Measurements from ENCODE around the gene LCMT2.

The LCMT2 gene, protein sequence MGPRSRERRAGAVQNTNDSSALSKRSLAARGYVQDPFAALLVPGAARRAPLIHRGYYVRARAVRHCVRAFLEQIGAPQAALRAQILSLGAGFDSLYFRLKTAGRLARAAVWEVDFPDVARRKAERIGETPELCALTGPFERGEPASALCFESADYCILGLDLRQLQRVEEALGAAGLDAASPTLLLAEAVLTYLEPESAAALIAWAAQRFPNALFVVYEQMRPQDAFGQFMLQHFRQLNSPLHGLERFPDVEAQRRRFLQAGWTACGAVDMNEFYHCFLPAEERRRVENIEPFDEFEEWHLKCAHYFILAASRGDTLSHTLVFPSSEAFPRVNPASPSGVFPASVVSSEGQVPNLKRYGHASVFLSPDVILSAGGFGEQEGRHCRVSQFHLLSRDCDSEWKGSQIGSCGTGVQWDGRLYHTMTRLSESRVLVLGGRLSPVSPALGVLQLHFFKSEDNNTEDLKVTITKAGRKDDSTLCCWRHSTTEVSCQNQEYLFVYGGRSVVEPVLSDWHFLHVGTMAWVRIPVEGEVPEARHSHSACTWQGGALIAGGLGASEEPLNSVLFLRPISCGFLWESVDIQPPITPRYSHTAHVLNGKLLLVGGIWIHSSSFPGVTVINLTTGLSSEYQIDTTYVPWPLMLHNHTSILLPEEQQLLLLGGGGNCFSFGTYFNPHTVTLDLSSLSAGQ

DNA sequence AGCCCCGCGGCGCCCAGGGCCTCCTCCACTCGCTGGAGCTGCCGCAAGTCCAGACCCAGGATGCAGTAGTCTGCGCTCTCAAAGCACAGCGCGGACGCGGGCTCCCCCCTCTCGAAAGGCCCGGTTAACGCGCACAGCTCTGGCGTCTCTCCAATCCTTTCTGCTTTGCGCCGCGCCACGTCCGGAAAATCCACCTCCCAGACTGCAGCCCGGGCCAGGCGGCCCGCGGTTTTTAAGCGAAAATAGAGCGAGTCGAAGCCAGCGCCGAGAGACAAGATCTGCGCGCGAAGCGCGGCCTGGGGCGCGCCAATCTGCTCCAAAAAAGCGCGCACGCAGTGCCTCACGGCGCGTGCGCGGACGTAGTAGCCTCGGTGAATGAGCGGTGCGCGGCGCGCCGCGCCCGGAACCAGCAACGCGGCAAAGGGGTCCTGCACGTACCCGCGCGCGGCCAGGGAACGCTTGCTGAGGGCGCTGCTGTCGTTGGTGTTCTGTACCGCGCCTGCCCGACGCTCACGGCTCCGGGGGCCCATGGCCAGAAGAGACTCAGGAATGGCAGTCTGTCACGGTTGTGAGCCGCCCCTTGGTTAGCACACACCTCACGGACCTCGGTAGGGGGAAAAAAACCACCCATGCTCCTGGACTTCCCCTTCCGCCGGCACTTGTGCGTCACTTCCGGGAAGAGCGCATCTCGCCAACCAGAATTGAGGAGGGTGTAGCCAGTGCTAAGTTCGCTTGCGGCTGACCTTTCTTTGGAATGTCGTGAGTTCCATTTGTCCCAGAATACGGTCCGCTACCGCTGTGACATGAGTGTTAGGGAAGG is at the start of gene LCMT2:
Gene LCMT2, minus strand, starts transcription at position 614 of the 820 bp plus-strand sequence. Its CDS starts 84 bp downstream, at position 530.
- peak; percentile 87 for DNase-seq

DNA sequence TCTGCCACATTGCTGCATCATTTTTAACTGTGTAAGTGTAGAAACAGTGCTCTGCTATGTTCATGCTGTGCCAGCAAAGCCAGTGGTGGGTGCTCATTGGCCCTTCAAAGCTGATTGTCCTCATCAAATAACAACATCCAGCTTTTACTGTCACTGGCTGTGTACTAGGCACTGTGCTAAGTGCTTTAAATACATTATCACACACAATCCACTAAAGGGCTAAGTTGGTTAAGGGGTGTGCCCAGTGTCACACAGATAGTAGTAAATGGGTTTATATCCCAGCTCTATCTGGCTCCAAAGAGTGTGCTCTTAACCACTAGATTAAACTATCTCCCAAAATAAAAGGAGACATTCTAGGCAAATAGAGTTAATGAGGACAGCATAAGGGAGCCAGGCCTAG is 48.2 kb upstream of the LCMT2 start:
- DNase-seq = no peak

DNA sequence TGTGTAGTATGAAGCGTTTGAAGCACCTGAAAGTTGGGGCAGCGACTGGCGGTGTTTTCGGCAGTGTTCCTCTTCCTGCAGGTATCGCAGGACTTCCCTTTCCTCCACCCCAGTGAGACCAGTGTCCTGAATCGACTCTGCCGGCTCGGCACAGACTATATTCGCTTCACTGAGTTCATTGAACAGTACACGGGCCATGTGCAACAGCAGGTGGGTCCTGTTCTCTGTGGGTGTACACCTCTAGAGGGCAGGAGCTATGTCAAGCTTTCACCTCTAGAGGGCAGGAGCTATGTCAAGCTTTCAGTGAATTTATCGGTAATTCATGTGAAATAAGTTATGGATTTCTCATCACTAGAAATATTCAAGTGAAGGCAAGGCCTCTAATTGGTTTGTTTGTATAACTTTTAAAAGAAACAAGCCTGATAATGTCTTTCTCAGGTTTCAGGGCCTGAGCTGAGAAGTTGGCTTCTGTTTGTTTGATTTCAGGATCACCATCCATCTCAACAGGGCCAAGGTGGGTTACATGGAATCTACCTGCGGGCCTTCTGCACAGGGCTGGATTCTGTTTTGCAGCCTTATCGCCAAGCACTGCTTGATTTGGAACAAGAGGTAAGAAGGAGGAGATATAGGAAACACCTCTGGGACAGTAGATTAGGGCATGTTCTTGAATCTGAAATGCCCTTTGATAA is 45.8 kb upstream of the LCMT2 start:
- peak; percentile 16 for DNase-seq

DNA sequence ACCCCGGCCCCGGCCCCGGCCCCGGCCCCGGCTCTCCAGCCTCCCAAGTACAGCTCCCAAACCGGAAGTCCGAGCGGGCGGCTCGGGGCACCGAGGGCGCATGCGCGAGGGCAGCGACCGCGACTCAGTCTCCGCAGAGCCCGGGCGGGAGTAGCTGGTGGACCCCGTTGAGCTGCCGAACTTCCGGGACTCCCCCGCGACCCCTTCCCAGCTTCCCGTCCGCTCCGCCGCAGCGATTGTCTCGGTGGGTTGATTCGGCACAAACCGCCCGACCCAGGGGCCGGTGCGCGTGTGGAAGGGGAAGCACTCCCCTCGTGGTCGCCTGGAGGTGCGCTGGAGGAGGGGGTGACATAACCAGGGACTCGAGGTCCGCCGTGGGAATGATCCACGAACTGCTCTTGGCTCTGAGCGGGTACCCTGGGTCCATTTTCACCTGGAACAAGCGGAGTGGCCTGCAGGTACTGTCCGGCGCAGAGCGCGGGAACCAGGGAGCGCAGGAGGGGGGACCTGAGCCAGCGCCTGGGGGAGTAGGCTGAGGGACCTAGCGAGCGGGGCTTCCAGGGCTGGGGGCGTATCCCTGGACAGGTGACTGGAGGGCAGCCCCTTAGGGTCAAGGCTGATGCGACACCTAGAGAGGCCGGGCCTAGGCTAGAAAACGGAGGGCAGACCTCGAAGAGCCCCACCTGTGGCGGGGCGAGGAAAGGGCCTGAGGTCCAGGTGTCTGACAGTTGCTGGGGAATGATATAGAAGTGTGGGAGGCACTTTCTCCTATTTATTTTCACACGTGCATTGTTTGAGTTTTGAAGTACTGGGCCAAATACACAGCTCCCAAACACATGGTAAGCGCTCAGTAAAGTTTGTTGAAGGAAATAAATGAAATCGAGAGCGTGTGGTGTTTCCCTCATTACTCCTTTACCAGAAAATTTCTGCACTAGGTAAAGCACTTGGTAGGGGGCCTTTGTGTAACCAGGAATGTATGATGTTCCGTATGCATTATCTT is 40.9 kb upstream of the LCMT2 start, which contains the start of the genes TUBGCP4 and ZSCAN29:
Gene TUBGCP4, plus strand, starts transcription at position 127 of the 1,000 bp plus-strand sequence. Its CDS starts 254 bp downstream, at position 381.
Gene ZSCAN29, minus strand, starts transcription at position 69 of the 1,000 bp plus-strand sequence. CDS start 1,130 bp downstream, outside the sequence.
- peak; percentile 61 for DNase-seq

DNA sequence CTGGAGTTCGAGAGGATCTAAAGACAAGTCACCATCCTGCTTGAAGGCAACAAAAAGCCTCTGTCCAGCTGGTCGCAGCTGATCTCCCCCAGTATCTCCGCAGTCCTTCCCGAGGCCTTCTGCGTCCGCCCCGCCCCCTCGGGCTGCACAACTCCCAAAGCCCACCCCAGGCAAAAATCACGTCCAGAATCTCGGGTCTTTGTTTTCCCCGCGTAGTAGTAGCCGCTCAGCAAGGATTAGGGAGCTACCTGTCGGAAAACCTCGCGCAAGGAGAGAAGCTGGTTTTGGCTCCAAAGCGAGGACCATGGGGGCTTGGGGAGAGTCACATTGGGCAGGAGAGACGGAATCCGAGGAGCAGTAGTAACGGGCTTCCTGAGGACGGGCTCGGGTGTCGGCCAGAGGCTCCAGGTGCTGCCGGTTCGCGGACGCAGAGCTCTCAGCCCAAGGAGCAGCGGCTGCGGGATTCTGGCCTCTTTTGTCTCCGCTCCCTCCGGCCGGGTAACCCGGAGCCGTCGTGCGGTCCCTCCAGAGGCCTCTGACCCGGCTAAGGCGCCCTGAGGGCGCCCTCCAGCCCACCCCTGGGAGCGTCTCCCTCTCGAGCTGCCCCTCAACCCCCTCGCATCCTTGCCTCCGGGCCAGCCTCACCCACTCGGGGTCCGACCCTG is 40.1 kb upstream of the LCMT2 start:
- DNase-seq = no peak

DNA sequence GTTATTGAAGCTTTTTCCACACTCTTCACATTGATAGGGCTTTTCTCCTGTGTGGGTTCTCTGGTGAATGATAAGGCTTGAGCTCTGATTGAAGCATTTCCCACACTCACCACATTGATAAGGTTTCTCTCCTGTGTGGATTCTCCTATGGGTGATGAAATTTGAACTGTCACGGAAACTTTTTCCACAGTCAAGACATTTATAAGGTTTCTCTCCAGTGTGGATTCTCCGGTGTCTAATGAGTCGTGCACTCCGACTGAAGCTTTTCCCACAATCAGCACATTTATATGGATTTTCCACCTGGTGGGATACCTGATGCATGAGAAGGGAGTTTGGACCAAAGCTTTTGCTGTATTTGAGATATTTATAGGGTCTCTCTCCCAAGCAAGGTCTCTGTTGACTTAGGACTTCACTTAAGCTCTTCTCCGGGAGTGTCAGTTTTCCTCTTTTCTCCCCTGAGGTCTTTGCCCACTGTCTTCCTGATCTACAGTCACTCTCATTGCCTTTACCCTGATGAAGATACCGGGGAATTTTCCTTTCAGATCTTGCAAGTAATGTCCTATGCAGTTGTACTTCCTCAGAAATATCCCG is 31.0 kb upstream of the LCMT2 start:
- no peak for DNase-seq

DNA sequence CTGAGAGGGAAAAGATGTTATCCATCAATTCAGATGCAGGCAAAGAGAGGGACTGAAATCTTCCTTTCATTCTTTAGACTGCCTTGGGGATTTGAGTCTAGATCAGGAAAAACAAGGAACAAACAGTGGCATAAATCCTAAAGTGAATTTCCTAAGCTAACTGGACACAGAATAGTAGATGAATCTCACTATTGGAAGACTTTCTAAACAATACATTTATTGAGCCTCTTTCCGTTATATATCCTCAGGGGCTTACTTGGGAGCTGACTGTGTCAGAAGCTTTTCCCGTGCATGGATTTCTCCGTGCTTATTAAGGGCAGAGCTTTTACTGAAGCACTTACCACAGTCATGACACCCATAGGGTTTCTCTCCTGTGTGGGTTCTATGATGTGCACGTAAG is 30.4 kb upstream of the LCMT2 start:
- DNase-seq = no peak

DNA sequence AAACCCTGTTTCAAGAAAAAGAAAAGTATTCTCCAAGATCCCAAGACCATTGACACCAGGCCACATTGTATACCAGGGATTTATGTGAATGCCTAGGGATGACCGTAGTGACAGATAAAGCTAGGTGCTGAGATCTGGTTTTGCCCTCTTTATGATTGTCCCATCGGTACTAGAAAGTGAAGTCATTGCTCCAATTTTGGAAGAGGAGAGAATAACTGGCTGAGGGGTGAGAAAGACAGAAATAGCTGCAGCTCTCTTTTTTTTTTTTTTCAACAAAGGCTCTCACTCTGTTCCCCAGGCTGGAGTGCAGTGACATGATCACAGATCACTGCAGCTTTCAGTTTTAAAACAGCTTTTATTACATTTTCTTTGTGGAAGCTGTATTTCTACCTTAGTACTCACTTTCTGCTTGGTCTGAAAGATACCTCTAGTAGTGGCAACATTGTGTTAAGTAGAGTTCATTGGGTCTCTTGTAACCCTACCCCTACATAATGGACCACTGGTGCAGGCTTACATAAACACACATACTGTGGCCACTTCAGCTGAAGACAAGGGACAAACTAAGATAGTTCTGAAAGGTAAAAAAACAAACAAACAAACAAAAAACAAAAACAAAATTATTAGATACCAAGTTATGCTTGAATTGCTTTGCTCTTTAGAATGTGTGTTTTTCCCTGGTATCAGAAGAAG is 22.5 kb upstream of the LCMT2 start:
- no peak for DNase-seq

DNA sequence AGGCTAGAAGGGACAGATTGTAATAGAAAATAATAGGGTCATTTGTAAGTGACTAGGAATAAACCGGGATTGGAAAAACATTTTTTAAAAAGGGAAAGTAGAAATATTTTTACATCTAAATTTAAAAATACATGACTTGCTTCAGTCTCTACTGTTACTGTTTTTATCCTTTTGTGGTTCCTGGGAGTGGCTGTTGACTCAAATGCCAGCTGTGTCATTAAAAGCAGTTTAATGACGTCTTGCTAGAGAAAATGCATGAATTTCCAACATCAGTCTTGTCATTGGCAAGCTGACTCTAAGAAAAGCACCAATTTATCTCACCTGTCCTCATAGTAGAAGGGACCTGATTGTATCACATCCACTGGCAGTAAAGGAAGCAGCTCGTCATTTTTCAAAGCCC is 16.7 kb upstream of the LCMT2 start:
- no peak for DNase-seq

DNA sequence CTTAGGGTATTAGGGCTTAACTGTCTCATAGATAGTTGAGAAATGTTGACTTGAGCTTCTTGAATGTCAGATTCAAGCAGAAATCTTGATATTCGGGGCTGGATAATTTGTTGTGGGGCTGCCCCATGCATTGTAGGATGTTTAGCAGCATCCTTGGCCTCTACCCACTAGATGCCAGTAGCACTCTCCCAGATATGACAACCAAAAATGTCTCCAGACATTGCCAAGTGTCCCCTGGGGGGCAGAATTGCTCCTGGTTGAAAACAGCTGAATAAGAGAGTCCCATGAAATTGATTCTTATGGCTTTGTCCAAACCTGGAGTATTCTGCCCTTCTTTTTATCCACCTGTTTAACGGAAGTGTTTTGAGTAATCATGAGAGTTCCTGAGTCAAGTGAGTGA is 15.9 kb upstream of the LCMT2 start:
- no peak for DNase-seq

DNA sequence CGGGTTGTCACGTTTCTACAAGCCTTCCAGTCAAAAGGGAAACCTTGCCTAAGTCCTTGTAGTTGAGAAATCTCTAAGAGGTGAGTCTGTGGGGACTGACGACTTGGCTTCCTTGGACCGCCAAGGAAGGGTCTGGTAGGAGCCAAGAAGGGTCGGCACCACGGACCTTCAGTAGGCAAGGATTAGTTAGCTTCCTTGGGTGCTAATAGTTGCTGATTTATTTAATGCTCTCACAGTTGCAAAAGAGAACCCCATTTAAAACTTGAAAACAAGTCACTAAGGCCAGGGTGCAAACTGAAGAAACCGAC is 361 bp upstream of the LCMT2 start:
- DNase-seq = no peak

DNA sequence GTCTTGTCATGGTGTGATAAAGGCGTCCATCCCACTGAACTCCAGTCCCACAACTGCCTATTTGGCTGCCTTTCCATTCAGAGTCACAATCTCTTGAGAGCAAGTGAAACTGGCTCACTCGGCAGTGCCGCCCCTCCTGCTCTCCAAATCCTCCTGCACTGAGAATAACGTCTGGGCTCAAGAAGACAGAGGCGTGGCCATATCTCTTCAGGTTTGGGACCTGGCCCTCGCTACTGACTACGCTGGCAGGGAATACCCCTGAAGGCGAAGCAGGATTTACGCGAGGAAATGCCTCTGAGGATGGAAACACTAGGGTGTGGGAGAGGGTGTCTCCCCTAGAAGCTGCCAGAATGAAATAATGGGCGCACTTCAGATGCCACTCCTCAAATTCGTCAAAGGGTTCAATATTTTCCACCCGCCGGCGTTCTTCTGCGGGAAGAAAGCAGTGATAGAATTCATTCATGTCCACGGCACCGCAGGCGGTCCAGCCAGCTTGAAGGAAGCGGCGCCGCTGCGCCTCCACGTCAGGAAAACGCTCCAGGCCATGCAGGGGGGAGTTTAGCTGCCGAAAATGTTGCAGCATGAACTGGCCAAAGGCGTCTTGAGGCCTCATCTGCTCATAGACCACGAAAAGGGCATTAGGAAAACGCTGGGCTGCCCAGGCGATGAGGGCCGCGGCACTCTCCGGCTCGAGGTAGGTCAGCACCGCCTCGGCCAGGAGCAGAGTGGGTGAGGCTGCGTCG is 985 bp downstream of the LCMT2 start:
- peak; percentile 8 for DNase-seq

DNA sequence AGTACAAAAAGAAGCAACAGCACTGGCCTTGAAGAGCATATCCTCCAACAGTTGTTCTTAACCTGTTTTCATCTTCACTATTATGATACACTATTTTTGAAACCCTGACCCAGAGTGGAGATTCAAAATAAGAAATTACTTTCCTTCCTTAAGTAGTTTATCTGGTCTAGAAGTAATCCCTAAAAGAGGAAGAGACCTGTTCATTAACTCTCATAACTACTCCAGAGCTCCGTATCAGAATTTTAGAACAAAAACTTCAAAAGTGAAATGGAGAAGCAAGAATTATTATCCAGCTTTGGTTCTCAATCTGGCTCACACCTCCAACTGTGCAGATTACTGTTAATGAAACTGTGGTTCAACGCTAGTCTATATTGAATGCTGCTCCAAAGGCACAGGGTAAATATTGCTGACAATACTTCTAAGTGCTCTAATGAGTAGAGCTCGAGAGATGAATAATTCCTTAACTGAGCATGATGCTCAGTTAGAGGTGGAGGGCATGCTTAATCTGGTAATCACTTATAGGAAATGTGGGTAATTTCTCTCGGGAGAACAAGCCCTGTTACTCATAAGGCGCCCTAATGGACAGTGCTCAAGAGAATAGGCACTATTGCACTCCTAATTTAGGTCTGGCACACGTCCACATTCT is 5.2 kb downstream of the LCMT2 start:
- no peak for DNase-seq

DNA sequence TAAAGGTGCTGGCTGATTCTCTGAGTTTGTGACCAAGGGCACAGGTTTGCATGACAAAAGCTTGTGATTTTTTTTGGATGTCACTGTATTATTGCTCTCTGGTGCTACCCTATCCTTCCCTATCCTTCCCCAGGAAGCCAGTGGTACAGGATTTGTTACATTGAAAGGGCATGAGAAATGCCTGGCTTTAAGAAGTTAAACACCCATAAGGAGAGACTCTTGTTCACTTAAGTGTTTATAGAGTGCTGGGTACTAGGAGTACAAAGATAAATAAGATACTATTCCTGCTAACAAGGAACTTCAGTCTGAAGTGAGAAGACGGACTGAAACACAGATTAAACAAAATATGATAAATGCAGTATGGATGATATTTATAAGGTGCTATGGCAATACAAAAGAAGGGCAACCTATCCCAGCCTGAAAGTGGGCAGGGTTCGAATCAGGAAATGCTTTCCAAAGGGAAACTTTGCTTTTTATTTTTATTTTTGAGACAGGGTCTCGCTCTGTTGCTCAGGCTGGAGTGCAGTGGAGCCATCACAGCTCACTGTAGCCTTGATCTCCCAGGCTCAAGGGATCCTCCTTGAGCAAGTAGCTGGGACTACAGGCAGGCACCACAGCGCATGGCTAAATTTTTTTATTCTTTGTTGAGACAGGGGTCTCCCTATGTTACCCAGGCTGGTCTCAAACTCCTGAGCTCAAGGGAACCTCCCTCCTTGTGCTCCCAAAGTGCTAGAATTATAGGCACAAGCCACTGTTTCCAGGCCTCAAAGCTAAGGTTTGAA is 11.2 kb downstream of the LCMT2 start:
- DNase-seq = no peak

DNA sequence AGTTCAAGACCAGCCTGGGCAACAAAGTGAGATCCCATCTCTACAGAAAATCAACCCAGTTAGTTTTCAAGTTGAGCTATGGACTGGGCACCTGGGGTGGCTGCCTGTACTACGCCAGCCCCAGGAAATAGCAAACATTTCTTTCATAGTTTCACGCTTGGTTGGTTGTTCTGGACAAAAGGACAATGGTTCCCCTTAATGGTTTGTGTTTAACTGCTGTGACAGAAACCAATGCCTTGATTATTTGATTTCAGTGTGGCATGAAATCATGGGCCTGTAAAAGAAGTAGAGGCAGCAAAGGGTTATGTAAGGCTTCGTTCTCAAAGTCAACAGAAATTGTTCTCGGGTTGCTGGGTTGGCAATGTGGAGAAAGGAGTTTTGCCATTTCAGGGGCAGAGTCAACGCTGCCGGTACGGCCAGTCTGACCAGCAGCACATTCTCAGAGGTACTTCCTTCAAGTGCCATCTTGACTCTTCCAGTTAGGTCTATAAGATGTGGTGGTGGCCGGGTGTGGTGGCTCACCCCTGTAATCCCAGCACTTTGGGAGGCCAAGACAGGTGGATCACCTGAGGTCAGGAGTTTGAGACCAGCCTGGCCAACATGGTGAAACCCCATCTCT is 12.7 kb downstream of the LCMT2 start:
- DNase-seq = no peak

DNA sequence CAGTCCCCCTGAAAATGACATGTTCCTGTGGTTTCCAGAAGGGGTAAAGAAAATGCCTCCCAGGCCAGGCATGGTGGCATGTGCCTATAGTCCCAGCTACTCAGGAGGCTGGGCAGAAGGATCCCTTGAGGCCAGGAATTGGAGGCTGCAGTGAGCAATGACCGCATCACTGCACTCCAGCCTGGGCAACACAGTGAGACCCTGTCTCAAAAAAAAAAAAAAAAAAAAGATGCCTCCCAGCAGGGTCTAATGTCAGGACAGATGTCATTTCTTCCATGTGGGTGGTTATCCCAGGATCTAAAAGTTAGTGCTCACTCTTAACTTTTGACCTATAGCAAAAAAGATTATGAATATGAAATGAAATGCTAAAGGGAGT is 13.4 kb downstream of the LCMT2 start:
- DNase-seq = no peak
